SK-N-SH treated with all-trans-retinoic acid at 6 μM for 48 hours (cell line): ENCODE measurements around the gene GPX5.
A peak's percentile ranks its signal among the peaks of the same experiment; 100 is the strongest.

Experiments
- ATAC-seq: fragments of 200-7000 bp; cut with Tn5 transposase; 3 replicates; pipeline ENCODE4 v1.9.1; 2020; ENCODE audit warnings: mild to moderate bottlenecking, moderate library complexity
- BACH2 ChIP-seq: fragments of 250-450 bp; sonication (Bioruptor Pico); IDR thresholded peaks from 2 replicates; pipeline ENCODE4 v1.9.0; 2021; ENCODE audit warnings: mild to moderate bottlenecking, borderline replicate concordance
- CSDC2 ChIP-seq: fragments of 250-450 bp; sonication (Bioruptor Pico); IDR thresholded peaks from 2 replicates; pipeline ENCODE4 v1.5.0; 2020; ENCODE audit warnings: mild to moderate bottlenecking, moderate library complexity
- CSRNP3 ChIP-seq: fragments of 250-450 bp; sonication (Bioruptor Pico); IDR thresholded peaks from 2 replicates; pipeline ENCODE4 v1.5.1; 2021; ENCODE audit warnings: mild to moderate bottlenecking, moderate library complexity
- ESRRG ChIP-seq: fragments of 250-450 bp; sonication (Bioruptor Pico); IDR thresholded peaks from 2 replicates; pipeline ENCODE4 v1.6.1; 2021; ENCODE audit warnings: mild to moderate bottlenecking
- GLIS3 ChIP-seq: fragments of 250-450 bp; sonication (Bioruptor Pico); IDR thresholded peaks from 2 replicates; pipeline ENCODE4 v1.5.0; 2020; ENCODE audit warnings: mild to moderate bottlenecking, moderate library complexity
- PATZ1 ChIP-seq: fragments of 250-450 bp; sonication (Bioruptor Pico); IDR thresholded peaks from 2 replicates; pipeline ENCODE4 v1.8.0; 2020; ENCODE audit warnings: mild to moderate bottlenecking, moderate library complexity, borderline replicate concordance
- PPARA ChIP-seq: fragments of 250-450 bp; sonication (Bioruptor Pico); IDR thresholded peaks from 2 replicates; pipeline ENCODE4 v1.5.0; 2020; ENCODE audit warnings: mild to moderate bottlenecking, borderline replicate concordance
- RARB ChIP-seq: fragments of 250-450 bp; sonication (Bioruptor Pico); IDR thresholded peaks from 2 replicates; pipeline ENCODE4 v1.8.0; 2021; ENCODE audit warnings: mild to moderate bottlenecking, moderate library complexity
- SNAI2 ChIP-seq: fragments of 250-450 bp; sonication (Bioruptor Pico); IDR thresholded peaks from 2 replicates; pipeline ENCODE4 v1.5.0; 2020; ENCODE audit warnings: mild to moderate bottlenecking, moderate library complexity
- TCF4 ChIP-seq: fragments of 250-450 bp; sonication (Bioruptor Pico); IDR thresholded peaks from 2 replicates; pipeline ENCODE4 v1.8.0; 2021; ENCODE audit warnings: mild to moderate bottlenecking, moderate library complexity, borderline replicate concordance
- TSHZ2 ChIP-seq: fragments of 250-450 bp; sonication (Bioruptor Pico); IDR thresholded peaks from 2 replicates; pipeline ENCODE4 v1.5.0; 2020; ENCODE audit warnings: mild to moderate bottlenecking, moderate library complexity
- ZC3H10 ChIP-seq: fragments of 250-450 bp; sonication (Bioruptor Pico); IDR thresholded peaks from 2 replicates; pipeline ENCODE4 v1.5.1; 2021; ENCODE audit warnings: mild to moderate bottlenecking, moderate library complexity
- ZFP3 ChIP-seq: fragments of 250-450 bp; sonication (Bioruptor Pico); IDR thresholded peaks from 2 replicates; pipeline ENCODE4 v1.5.0; 2020; ENCODE audit warnings: mild to moderate bottlenecking, moderate library complexity
- ZFP30 ChIP-seq: fragments of 450-650 bp; formaldehyde crosslinking; IDR thresholded peaks from 2 replicates; pipeline ENCODE4 v1.5.0; 2022; ENCODE audit warnings: mild to moderate bottlenecking, moderate library complexity
- ZNF565 ChIP-seq: fragments of 450-650 bp; formaldehyde crosslinking; conservative IDR thresholded peaks from 2 replicates; pipeline ENCODE4 v1.5.0; 2020; ENCODE audit warnings: low read depth, mild to moderate bottlenecking, moderate library complexity
- ZNF70 ChIP-seq: fragments of 450-650 bp; formaldehyde crosslinking; IDR thresholded peaks from 2 replicates; pipeline ENCODE4 v1.5.0; 2020; ENCODE audit warnings: mild to moderate bottlenecking, moderate library complexity
- ZNF8 ChIP-seq: fragments of 450-650 bp; formaldehyde crosslinking; IDR thresholded peaks from 2 replicates; pipeline ENCODE4 v1.5.0; 2020; ENCODE audit warnings: mild to moderate bottlenecking, moderate library complexity

Gene GPX5

GRCh38 chr6:28486533-28486932 is 39.1 kb upstream of the GPX5 start:
- TF ChIP-seq ZFP30 (CRISPR knock-in tag) (no peak), ZNF8 (CRISPR knock-in tag) (no peak), TCF4 (no peak)
- ATAC-seq, result no peak

- no peak for TF ChIP-seq ZNF8 (CRISPR knock-in tag)
- TF ChIP-seq GLIS3 (CRISPR knock-in tag), result no peak
- no peak for TF ChIP-seq ZC3H10
- TF ChIP-seq PATZ1 (CRISPR knock-in tag), result no peak
- TF ChIP-seq RARB (CRISPR knock-in tag), result no peak
- TF ChIP-seq ZNF565 (CRISPR knock-in tag), result no peak
- no peak for TF ChIP-seq BACH2
- TF ChIP-seq ZNF70 (CRISPR knock-in tag), result no peak
- TF ChIP-seq ZFP30 (CRISPR knock-in tag), result no peak
- no peak for TF ChIP-seq TCF4
- no peak for TF ChIP-seq TSHZ2 (CRISPR knock-in tag)
- no peak for TF ChIP-seq SNAI2 (CRISPR knock-in tag)
- no peak for TF ChIP-seq CSRNP3
- ATAC-seq, result no peak
Measured at GRCh38 chr6:28486988-28487742, 38.5 kb upstream of the GPX5 start.

GRCh38 chr6:28488916-28489365 is 36.7 kb upstream of the GPX5 start:
- ATAC-seq, result peak; percentile 41
- TF ChIP-seq CSDC2 (no peak), ZNF8 (CRISPR knock-in tag) (no peak), TSHZ2 (CRISPR knock-in tag) (no peak), ESRRG (CRISPR knock-in tag) (no peak), TCF4 (no peak), ZFP3 (CRISPR knock-in tag) (no peak), PPARA (no peak), ZFP30 (CRISPR knock-in tag) (no peak), RARB (CRISPR knock-in tag) (no peak), CSRNP3 (no peak), BACH2 (no peak), SNAI2 (CRISPR knock-in tag) (no peak), ZNF70 (CRISPR knock-in tag) (no peak)
